Activated CD4-positive, alpha-beta memory T cell treated with anti-CD3 and anti-CD28 coated beads for 36 hours (primary cell): ENCODE data around the gene SLC35E2B. TPM values are rescaled to one million over a fixed set of nuclear protein-coding genes. Genes with fewer than 3 reads are reported as not detected.

Source experiments
- CTCF ChIA-PET: fragments of 350-600 bp; sonication (Branson Sonifier 250); formaldehyde crosslinking; loops from one replicate; lab custom pipeline; 2021; ENCODE audit warnings: antibody characterized with exemption, inconsistent platforms; lab: Charles Lee
- POLR2A ChIA-PET: fragments of 350-600 bp; sonication (Branson Sonifier 250); formaldehyde crosslinking; loops from one replicate; lab custom pipeline; 2021; ENCODE audit warnings: antibody characterized with exemption; lab: Charles Lee
- DNase-seq: peaks from one replicate; pipeline ENCODE4 v3.0.0-alpha.2; 2020
- H3K27ac Mint-ChIP-seq: one replicate; pipeline ENCODE4 v1.8.0; 2021; ENCODE audit warnings: mixed read lengths
- H3K27me3 Mint-ChIP-seq: one replicate; pipeline ENCODE4 v1.8.0; 2021; ENCODE audit warnings: mixed read lengths
- H3K36me3 Mint-ChIP-seq: one replicate; pipeline ENCODE4 v1.8.0; 2021; ENCODE audit warnings: mixed read lengths
- H3K4me1 Mint-ChIP-seq: one replicate; pipeline ENCODE4 v1.8.0; 2021; ENCODE audit warnings: low read depth, mixed read lengths
- H3K4me3 Mint-ChIP-seq: one replicate; pipeline ENCODE4 v1.8.0; 2021; ENCODE audit warnings: mild to moderate bottlenecking, mixed read lengths
- H3K9me3 Mint-ChIP-seq: one replicate; pipeline ENCODE4 v1.8.0; 2021; ENCODE audit warnings: mixed read lengths
- intact Hi-C: fragments of 100-400 bp; cut with micrococcal nuclease; formaldehyde crosslinking; loops from one replicate; pipeline ENCODE4 v1.15.1; 2023
- total RNA-seq, 2 experiments: library from RNA; stranded (reverse); gene quantifications; one replicate each; pipeline ENCODE4 v1.2.3, GENCODE V29; 2021

Gene SLC35E2B
- total RNA-seq, 2 experiments from 2014 or later = 29.0 to 30.1 TPM

DNA sequence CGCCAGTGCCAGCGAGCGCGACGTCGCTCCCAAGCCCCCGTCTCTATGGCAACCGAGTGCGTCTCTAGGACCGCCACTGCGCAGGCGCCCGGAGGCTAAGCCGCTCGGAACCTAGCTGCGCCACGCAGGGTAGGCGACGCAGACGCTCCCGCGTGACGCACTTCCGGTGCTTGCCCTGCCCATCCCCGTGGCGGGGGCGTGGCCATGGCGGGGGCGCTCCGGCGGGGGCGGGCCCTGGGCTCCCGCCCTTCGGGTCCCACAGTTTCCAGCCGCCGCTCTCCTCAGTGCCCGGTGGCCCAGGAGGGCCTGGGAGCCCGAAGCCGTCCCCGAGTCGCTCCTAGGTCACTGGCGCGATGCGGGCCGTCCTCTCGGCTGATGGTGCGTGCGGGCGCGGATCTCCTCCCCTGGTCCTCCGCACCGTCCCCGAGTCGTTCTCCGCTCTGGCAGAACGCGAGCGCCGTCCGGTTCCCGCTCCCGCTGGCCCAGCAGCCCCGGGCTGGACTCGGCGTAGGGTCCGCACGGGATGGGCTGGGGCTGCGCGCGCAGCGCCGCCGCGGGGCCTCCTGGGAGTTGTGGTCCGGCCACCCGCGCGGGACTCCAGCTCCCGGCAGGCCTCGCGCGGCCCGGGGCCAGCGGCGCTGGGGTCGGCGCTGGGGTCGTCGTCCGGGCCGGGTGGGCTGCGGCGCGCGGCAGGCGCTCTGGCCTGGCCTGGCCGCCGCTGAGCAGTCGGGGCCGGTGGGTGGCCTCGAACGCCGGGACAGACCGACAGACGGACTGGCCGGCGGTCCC is 77.1 kb downstream of the SLC35E2B start, which contains the start of gene MIB2:
TSS of gene MIB2 (plus strand) at position 245 of the 789 bp plus-strand sequence. CDS start 7,953 bp downstream, outside the sequence.
- peak within 1 kb of the TSS; percentile 90 for H3K4me3 Mint-ChIP-seq
- peak within 1 kb of the TSS; percentile 90 for H3K27ac Mint-ChIP-seq
- peak; percentile 97 for DNase-seq
- peaks cover 18% of the 10 kb centered on the region for H3K4me1 Mint-ChIP-seq
- H3K9me3 Mint-ChIP-seq = no peaks in the 10 kb centered on the region
- CTCF ChIA-PET = interaction anchor here (0.6 to 1.1 kb wide), 3 partner anchors 14 to 290 kb away, joined by 3 to 5 read pairs (median 4); no protein-coding TSS in a partner anchor
- H3K27me3 Mint-ChIP-seq = no peaks in the 10 kb centered on the region
- peaks cover 6% of the 10 kb centered on the region for H3K36me3 Mint-ChIP-seq
- POLR2A ChIA-PET = interaction anchor here (1.0 to 1.3 kb wide), 5 partner anchors 14 to 208 kb away, joined by 3 read pairs; no protein-coding TSS in a partner anchor
- intact Hi-C loops = loop anchor here (1.0 to 2.0 kb wide), 4 partner anchors 15 to 240 kb away; partner anchors contain the start of genes AURKAIP1, CDK11B and SSU72

DNA sequence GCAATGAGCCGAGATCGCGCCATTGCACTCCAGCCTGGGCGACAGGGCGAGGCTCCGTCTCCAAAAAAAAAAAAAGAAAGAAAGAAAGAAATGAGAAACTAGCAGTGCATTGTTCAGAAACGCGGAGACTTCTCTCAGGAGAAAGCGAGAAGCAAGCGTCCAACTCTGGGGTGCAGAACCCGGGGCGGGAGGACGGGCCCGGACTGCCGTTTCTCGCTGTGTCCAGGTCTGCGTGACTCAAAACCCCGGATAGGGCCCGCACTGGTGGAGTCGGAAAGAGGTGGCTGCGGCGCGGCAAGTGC is 77.7 kb downstream of the SLC35E2B start:
- CTCF ChIA-PET = interaction anchor here (0.6 to 1.5 kb wide), 6 partner anchors 14 to 291 kb away, joined by 3 to 13 read pairs (median 4); partner anchors contain the start of gene CCNL2
- no peak for DNase-seq
- intact Hi-C loops = loop anchor here (1.0 to 2.0 kb wide), 4 partner anchors 16 to 240 kb away; partner anchors contain the start of genes AURKAIP1, CDK11B and SSU72
- Mint-ChIP-seq H3K27ac (peak overlapping the region; percentile 90), H3K9me3 (no peaks in the 10 kb centered on the region), H3K4me1 (peaks cover 22% of the 10 kb centered on the region), H3K36me3 (peaks cover 6% of the 10 kb centered on the region), H3K4me3 (peak overlapping the region; percentile 90), H3K27me3 (no peaks in the 10 kb centered on the region)
- POLR2A ChIA-PET = interaction anchor here (0.8 to 1.2 kb wide), 3 partner anchors 16 to 104 kb away, joined by 3 read pairs; no protein-coding TSS in a partner anchor

GRCh38 chr1:1614204-1614953 is 78.2 kb downstream of the SLC35E2B start:
- H3K36me3 Mint-ChIP-seq = peaks cover 6% of the 10 kb centered on the region
- CTCF ChIA-PET = interaction anchor here (0.6 to 1.5 kb wide), 6 partner anchors 16 to 291 kb away, joined by 3 to 13 read pairs (median 4); partner anchors contain the start of gene CCNL2
- H3K27ac Mint-ChIP-seq = peak overlapping the region; percentile 90
- intact Hi-C loops = loop anchor here (2.0 kb wide), 2 partner anchors 16 to 44 kb away; partner anchors contain the start of gene CDK11B
- no peaks in the 10 kb centered on the region for H3K27me3 Mint-ChIP-seq
- POLR2A ChIA-PET = interaction anchor here (0.8 to 1.1 kb wide), 4 partner anchors 10 to 103 kb away, joined by 3 to 4 read pairs (median 3); no protein-coding TSS in a partner anchor
- peaks cover 22% of the 10 kb centered on the region for H3K4me1 Mint-ChIP-seq
- peak overlapping the region; percentile 90 for H3K4me3 Mint-ChIP-seq
- DNase-seq = peak; percentile 76
- H3K9me3 Mint-ChIP-seq = no peaks in the 10 kb centered on the region

DNA sequence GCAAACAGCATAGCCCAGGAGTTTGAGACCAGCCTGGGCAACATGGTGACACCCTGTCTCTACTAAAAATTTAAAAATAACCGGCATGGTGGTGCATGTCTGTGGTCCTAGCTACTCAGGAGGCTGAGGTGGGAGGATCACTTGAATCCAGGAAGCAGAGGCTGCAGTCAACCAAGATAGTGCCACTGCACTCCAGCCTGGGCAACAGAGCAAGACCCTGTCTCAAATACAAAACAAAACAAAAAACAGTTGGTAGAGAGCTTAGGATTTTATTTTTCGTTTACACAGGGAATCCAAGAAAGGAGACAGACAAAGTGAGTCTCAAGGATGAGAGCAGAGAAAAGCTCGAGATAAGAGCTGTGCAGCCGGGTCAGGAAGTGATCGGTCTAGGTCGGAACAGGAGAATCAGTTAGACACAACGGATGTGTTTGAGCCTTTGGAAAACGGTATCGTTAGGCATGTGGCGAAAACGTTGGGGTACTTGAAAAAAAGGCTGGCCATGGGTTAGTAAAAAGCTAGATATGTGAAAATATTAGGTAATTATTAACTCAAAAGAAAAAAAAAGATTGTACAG is 79.0 kb downstream of the SLC35E2B start:
- intact Hi-C loops = loop anchor here (2.0 kb wide), 2 partner anchors 17 to 45 kb away; partner anchors contain the start of gene CDK11B
- DNase-seq = no peak
- H3K27me3 Mint-ChIP-seq = no peaks in the 10 kb centered on the region
- no peaks in the 10 kb centered on the region for H3K9me3 Mint-ChIP-seq
- H3K36me3 Mint-ChIP-seq = peaks cover 6% of the 10 kb centered on the region
- ChIA-PET CTCF (interaction anchor here (1.2 to 1.5 kb wide), 3 partner anchors 16 to 56 kb away, joined by 4 to 13 read pairs (median 6); no protein-coding TSS in a partner anchor), POLR2A (interaction anchor here (1.0 to 1.1 kb wide), 2 partner anchors 9 to 36 kb away, joined by 3 to 4 read pairs; no protein-coding TSS in a partner anchor)
- peaks cover 22% of the 10 kb centered on the region for H3K4me1 Mint-ChIP-seq
- peak overlapping the region; percentile 90 for H3K27ac Mint-ChIP-seq
- H3K4me3 Mint-ChIP-seq = peak overlapping the region; percentile 90

- POLR2A ChIA-PET = interaction anchor here (1.3 kb wide), 1 partner anchor 42 kb away, joined by 5 read pairs; no protein-coding TSS in a partner anchor
- Mint-ChIP-seq H3K4me3 (no peak overlapping the region), H3K4me1 (peaks cover 27% of the 10 kb centered on the region), H3K36me3 (peaks cover 6% of the 10 kb centered on the region), H3K27ac (no peak overlapping the region), H3K27me3 (no peaks in the 10 kb centered on the region), H3K9me3 (no peaks in the 10 kb centered on the region)
- intact Hi-C loops = no loop called here
- no peak for DNase-seq
- CTCF ChIA-PET = no interaction called here
Measured at GRCh38 chr1:1612104-1612400, 80.5 kb downstream of the SLC35E2B start.

- Mint-ChIP-seq H3K27ac (no peak overlapping the region), H3K9me3 (no peaks in the 10 kb centered on the region), H3K4me3 (no peak overlapping the region), H3K4me1 (peaks cover 30% of the 10 kb centered on the region), H3K27me3 (no peaks in the 10 kb centered on the region), H3K36me3 (peaks cover 6% of the 10 kb centered on the region)
- intact Hi-C loops = no loop called here
- ChIA-PET CTCF (no interaction called here), POLR2A (interaction anchor here (1.3 kb wide), 1 partner anchor 41 kb away, joined by 5 read pairs; no protein-coding TSS in a partner anchor)
- no peak for DNase-seq
Measured at GRCh38 chr1:1610796-1611195, 81.8 kb downstream of the SLC35E2B start.

- ChIA-PET CTCF (no interaction called here), POLR2A (no interaction called here)
- H3K36me3 Mint-ChIP-seq = peaks cover 6% of the 10 kb centered on the region
- no peak overlapping the region for H3K27ac Mint-ChIP-seq
- intact Hi-C loops = no loop called here
- H3K27me3 Mint-ChIP-seq = no peaks in the 10 kb centered on the region
- DNase-seq = no peak
- no peaks in the 10 kb centered on the region for H3K9me3 Mint-ChIP-seq
- no peak overlapping the region for H3K4me3 Mint-ChIP-seq
- peaks cover 30% of the 10 kb centered on the region for H3K4me1 Mint-ChIP-seq
Measured at GRCh38 chr1:1609822-1610485, 82.6 kb downstream of the SLC35E2B start.

Other genes starting within 250 kb of the SLC35E2B start
- 1 to 10 TPM; 1.2 to 1.7 TPM for gene ATAD3C, start 243.1 kb downstream of the SLC35E2B start, total RNA-seq
- 10 to 100 TPM; 35.4 to 36.3 TPM for gene ATAD3B, start 221.0 kb downstream of the SLC35E2B start, total RNA-seq
- 10 to 100 TPM; 45.7 to 46.7 TPM for gene ATAD3A, start 180.6 kb downstream of the SLC35E2B start, total RNA-seq
- gene TMEM240, start 152.2 kb downstream of the SLC35E2B start, total RNA-seq = under 1 TPM in 1 of 2 experiments, not detected in 1; 0.29 TPM
- gene SSU72, start 117.9 kb downstream of the SLC35E2B start, total RNA-seq = 100 to 1,000 TPM; 106 to 107 TPM
- 1 to 10 TPM; 1.5 to 1.6 TPM for gene FNDC10, start 92.7 kb downstream of the SLC35E2B start, total RNA-seq
- 10 to 100 TPM; 31.1 to 36.1 TPM for gene MIB2, start 77.3 kb downstream of the SLC35E2B start, total RNA-seq
- 1 to 10 TPM in 1 of 2 experiments, under 1 TPM in 1; 0.61 to 1.1 TPM for gene MMP23B, start 60.6 kb downstream of the SLC35E2B start, total RNA-seq
- 10 to 100 TPM; 32.4 to 36.9 TPM for gene CDK11B, start 33.8 kb downstream of the SLC35E2B start, total RNA-seq
- 10 to 100 TPM; 44.5 to 49.1 TPM for gene CDK11A, start 31.6 kb upstream of the SLC35E2B start, total RNA-seq
- gene NADK, start 85.7 kb upstream of the SLC35E2B start, total RNA-seq = 10 to 100 TPM; 56.2 to 57.4 TPM
- 100 to 1,000 TPM; 396 to 403 TPM for gene GNB1, start 198.3 kb upstream of the SLC35E2B start, total RNA-seq
- gene CALML6, start 222.5 kb upstream of the SLC35E2B start, total RNA-seq = under 1 TPM; 0.26 to 0.27 TPM
- gene TMEM52, start 226.5 kb upstream of the SLC35E2B start, total RNA-seq = under 1 TPM; 0.33 to 0.34 TPM